GM23338 (cell line): Measurements from ENCODE around the gene KCNMA1. TPM values are rescaled to one million over a fixed set of nuclear protein-coding genes. Genes with fewer than 3 reads are reported as not detected.

Source experiments
- EZH2phosphoT487 ChIP-seq: fragments of 200-600 bp; sonication (generic); IDR thresholded peaks from one replicate; pipeline ENCODE4 v1.8.1; 2018; ENCODE audit warnings: antibody characterized with exemption; ENCODE audit not compliant: unreplicated experiment
- ZNF114 ChIP-seq: fragments of 250-450 bp; sonication (Bioruptor Pico); IDR thresholded peaks from 2 replicates; pipeline ENCODE4 v1.5.0; 2020; ENCODE audit warnings: mild to moderate bottlenecking, moderate library complexity
- polyA plus RNA-seq: library from polyadenylated mRNA; unstranded; fragments of >200 nt; fragmentation: Nextera tagmentation; extraction: Ambion mirVana; gene quantifications from 2 replicates; pipeline ENCODE4 v1.2.1, GENCODE V29; 2016
- total RNA-seq: library from RNA; depleted of rRNA; stranded (reverse); fragments of >200 nt; shearing (Covaris generic); gene quantifications from 2 replicates; pipeline ENCODE4 v1.2.3, GENCODE V29; 2014
- TF ChIP-seq, protein P1 (sequence below): fragments of 250-450 bp; sonication (Bioruptor Pico); IDR thresholded peaks from 2 replicates; pipeline ENCODE4 v1.5.0; 2020; ENCODE audit warnings: mild to moderate bottlenecking, moderate library complexity
- TF ChIP-seq, protein P2 (sequence below): IDR thresholded peaks from one replicate; pipeline ENCODE4 v1.6.1; 2018; ENCODE audit warnings: antibody characterized with exemption; ENCODE audit not compliant: unreplicated experiment

The KCNMA1 gene
- total and polyA plus RNA-seq, 2 experiments from 2014 or later, result 8.2 to 9.0 TPM

DNA sequence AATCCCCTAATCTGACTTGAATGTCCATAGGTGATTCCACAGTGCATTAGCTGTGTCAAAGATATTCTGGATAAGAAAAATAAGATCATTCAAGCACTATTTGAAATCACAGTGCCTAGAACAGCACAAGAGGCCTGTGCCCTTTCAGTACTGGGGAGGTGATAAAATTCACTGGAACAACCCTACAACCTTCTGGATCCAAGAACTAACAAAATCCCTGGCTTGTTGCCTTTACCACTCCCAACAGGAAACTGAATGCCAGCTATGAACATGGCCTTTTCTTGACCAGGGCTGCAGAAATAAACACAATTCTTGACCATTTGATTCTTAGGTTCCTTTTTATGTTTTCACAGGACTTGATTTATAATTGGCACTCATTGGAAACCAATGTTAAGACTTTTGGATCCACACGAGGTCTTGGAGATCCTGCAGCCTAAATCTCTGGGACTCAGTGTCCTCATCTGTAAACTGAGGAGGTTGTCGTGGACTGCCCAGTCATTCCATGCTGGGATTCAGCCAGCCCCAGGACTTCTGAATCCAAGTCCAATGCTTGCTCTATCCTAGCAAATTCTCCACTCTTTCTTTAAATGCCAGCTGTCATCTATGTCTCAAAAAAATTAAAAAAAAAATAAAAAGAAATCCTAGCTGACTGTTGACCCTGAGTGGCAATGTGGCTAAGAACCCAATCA is 624.7 kb downstream of the KCNMA1 start (continued):
- TF ChIP-seq, protein P1, sequence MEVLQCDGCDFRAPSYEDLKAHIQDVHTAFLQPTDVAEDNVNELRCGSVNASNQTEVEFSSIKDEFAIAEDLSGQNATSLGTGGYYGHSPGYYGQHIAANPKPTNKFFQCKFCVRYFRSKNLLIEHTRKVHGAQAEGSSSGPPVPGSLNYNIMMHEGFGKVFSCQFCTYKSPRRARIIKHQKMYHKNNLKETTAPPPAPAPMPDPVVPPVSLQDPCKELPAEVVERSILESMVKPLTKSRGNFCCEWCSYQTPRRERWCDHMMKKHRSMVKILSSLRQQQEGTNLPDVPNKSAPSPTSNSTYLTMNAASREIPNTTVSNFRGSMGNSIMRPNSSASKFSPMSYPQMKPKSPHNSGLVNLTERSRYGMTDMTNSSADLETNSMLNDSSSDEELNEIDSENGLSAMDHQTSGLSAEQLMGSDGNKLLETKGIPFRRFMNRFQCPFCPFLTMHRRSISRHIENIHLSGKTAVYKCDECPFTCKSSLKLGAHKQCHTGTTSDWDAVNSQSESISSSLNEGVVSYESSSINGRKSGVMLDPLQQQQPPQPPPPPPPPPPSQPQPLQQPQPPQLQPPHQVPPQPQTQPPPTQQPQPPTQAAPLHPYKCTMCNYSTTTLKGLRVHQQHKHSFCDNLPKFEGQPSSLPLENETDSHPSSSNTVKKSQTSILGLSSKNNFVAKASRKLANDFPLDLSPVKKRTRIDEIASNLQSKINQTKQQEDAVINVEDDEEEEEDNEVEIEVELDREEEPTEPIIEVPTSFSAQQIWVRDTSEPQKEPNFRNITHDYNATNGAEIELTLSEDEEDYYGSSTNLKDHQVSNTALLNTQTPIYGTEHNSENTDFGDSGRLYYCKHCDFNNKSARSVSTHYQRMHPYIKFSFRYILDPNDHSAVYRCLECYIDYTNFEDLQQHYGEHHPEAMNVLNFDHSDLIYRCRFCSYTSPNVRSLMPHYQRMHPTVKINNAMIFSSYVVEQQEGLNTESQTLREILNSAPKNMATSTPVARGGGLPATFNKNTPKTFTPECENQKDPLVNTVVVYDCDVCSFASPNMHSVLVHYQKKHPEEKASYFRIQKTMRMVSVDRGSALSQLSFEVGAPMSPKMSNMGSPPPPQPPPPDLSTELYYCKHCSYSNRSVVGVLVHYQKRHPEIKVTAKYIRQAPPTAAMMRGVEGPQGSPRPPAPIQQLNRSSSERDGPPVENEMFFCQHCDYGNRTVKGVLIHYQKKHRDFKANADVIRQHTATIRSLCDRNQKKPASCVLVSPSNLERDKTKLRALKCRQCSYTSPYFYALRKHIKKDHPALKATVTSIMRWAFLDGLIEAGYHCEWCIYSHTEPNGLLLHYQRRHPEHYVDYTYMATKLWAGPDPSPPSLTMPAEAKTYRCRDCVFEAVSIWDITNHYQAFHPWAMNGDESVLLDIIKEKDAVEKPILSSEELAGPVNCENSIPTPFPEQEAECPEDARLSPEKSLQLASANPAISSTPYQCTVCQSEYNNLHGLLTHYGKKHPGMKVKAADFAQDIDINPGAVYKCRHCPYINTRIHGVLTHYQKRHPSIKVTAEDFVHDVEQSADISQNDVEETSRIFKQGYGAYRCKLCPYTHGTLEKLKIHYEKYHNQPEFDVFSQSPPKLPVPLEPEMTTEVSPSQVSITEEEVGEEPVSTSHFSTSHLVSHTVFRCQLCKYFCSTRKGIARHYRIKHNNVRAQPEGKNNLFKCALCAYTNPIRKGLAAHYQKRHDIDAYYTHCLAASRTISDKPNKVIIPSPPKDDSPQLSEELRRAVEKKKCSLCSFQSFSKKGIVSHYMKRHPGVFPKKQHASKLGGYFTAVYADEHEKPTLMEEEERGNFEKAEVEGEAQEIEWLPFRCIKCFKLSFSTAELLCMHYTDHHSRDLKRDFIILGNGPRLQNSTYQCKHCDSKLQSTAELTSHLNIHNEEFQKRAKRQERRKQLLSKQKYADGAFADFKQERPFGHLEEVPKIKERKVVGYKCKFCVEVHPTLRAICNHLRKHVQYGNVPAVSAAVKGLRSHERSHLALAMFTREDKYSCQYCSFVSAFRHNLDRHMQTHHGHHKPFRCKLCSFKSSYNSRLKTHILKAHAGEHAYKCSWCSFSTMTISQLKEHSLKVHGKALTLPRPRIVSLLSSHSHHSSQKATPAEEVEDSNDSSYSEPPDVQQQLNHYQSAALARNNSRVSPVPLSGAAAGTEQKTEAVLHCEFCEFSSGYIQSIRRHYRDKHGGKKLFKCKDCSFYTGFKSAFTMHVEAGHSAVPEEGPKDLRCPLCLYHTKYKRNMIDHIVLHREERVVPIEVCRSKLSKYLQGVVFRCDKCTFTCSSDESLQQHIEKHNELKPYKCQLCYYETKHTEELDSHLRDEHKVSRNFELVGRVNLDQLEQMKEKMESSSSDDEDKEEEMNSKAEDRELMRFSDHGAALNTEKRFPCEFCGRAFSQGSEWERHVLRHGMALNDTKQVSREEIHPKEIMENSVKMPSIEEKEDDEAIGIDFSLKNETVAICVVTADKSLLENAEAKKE (CRISPR knock-in tag), result no peak
- TF ChIP-seq, protein P2, sequence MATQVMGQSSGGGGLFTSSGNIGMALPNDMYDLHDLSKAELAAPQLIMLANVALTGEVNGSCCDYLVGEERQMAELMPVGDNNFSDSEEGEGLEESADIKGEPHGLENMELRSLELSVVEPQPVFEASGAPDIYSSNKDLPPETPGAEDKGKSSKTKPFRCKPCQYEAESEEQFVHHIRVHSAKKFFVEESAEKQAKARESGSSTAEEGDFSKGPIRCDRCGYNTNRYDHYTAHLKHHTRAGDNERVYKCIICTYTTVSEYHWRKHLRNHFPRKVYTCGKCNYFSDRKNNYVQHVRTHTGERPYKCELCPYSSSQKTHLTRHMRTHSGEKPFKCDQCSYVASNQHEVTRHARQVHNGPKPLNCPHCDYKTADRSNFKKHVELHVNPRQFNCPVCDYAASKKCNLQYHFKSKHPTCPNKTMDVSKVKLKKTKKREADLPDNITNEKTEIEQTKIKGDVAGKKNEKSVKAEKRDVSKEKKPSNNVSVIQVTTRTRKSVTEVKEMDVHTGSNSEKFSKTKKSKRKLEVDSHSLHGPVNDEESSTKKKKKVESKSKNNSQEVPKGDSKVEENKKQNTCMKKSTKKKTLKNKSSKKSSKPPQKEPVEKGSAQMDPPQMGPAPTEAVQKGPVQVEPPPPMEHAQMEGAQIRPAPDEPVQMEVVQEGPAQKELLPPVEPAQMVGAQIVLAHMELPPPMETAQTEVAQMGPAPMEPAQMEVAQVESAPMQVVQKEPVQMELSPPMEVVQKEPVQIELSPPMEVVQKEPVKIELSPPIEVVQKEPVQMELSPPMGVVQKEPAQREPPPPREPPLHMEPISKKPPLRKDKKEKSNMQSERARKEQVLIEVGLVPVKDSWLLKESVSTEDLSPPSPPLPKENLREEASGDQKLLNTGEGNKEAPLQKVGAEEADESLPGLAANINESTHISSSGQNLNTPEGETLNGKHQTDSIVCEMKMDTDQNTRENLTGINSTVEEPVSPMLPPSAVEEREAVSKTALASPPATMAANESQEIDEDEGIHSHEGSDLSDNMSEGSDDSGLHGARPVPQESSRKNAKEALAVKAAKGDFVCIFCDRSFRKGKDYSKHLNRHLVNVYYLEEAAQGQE, result no peak
- TF ChIP-seq ZNF114 (CRISPR knock-in tag) (no peak), EZH2phosphoT487 (no peak)
